Osteoblast (primary cell): ENCODE measurements around the gene ZNF76. TPM values are rescaled to one million over a fixed set of nuclear protein-coding genes. Genes with fewer than 3 reads are reported as not detected.

Experiments used
- DNase-seq: peaks from one replicate; pipeline ENCODE4 v3.0.0; 2011; ENCODE audit warnings: low spot score, mixed read lengths; ENCODE audit not compliant: insufficient read length; ENCODE audit errors: missing footprints
- H2AFZ ChIP-seq: 2 replicates; pipeline ENCODE4 v1.6.0; 2011; ENCODE audit warnings: mild to moderate bottlenecking, low read length
- H3K27ac ChIP-seq: 2 replicates; pipeline ENCODE4 v1.5.1; 2011; ENCODE audit warnings: mild to moderate bottlenecking, low read depth, low read length, moderate library complexity
- H3K27me3 ChIP-seq: 2 replicates; pipeline ENCODE4 v1.6.0; 2012; ENCODE audit warnings: mild to moderate bottlenecking, control low read depth, inconsistent platforms, low read length, moderate library complexity; ENCODE audit not compliant: insufficient read depth
- H3K36me3 ChIP-seq: 2 replicates; pipeline ENCODE4 v1.5.1; 2011; ENCODE audit warnings: mild to moderate bottlenecking, low read length, control low read depth, moderate library complexity; ENCODE audit not compliant: insufficient read depth
- H3K4me1 ChIP-seq: 2 replicates; pipeline ENCODE4 v1.5.1; 2011; ENCODE audit warnings: mild to moderate bottlenecking, low read length, control low read depth, moderate library complexity; ENCODE audit not compliant: insufficient read depth
- H3K4me2 ChIP-seq: 2 replicates; pipeline ENCODE4 v1.6.0; 2011; ENCODE audit warnings: mild to moderate bottlenecking, low read length; ENCODE audit not compliant: insufficient read depth
- H3K4me3 ChIP-seq: fragments of 200-600 bp; sonication (generic); 3 replicates; pipeline ENCODE4 v1.5.1; 2012; ENCODE audit warnings: mild to moderate bottlenecking, low read length, inconsistent platforms; ENCODE audit not compliant: insufficient read depth
- H3K79me2 ChIP-seq: 2 replicates; pipeline ENCODE4 v1.6.0; 2012; ENCODE audit warnings: mild to moderate bottlenecking, low read length, control low read depth, inconsistent platforms; ENCODE audit not compliant: insufficient read depth
- H3K9me3 ChIP-seq: 2 replicates; pipeline ENCODE4 v1.5.1; 2011; ENCODE audit warnings: low read depth, low read length, control low read depth
- H4K20me1 ChIP-seq: 2 replicates; pipeline ENCODE4 v1.6.0; 2012; ENCODE audit warnings: mild to moderate bottlenecking, low read length, control low read depth; ENCODE audit not compliant: insufficient read depth
- total RNA-seq: library from RNA; depleted of rRNA; stranded (reverse); fragments of >200 nt; gene quantifications from 2 replicates; pipeline ENCODE4 v1.2.3, GENCODE V29; 2012
- TF ChIP-seq, protein P1 (sequence below): IDR thresholded peaks from 2 replicates; pipeline ENCODE4 v1.5.1; 2011; ENCODE audit warnings: mild to moderate bottlenecking, low read depth, low read length, moderate library complexity; ENCODE audit errors: extremely low read depth

Gene ZNF76
- total RNA-seq, 1 donor: 19.9 TPM

DNA sequence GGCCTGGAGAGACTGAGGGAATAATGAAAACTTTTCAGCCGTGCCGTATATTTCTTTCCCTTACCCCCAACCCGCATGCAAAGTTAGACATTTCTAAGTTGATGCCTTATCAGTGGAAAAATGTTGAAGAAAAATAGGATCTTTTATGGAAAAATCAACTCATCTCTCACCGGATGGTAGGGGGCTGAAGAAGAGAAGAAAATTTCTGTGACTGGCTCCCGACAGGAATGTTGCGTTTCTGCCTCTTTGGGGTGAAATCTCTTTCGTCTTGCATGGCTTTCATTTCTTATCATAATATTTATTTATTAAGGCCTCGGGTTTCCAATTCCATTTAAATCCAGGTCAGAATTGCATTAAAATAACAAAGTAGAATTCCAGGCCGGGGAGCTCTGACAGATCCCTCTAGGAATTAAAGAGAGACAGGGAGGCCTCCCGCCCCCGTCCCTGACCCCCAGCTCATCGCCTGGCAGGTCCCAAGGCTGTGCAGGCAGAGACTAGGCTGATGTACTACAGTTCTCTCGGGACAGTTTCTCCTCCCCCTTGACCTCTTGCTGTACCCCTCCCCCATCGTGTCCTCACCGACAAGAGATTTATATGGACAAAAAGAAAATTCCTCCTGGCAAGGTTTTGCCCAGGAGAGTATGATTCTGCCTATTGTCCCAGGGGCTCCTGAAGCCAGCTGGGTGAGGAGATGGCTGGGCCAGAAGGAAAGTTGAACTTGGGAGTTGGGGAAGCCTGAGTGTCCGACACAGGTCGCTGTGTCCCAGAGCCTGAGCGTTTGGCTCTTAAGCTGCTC is 44.5 kb upstream of the ZNF76 start:
- no peaks in the 10 kb centered on the region for H3K9me3 ChIP-seq
- TF ChIP-seq, protein P1, sequence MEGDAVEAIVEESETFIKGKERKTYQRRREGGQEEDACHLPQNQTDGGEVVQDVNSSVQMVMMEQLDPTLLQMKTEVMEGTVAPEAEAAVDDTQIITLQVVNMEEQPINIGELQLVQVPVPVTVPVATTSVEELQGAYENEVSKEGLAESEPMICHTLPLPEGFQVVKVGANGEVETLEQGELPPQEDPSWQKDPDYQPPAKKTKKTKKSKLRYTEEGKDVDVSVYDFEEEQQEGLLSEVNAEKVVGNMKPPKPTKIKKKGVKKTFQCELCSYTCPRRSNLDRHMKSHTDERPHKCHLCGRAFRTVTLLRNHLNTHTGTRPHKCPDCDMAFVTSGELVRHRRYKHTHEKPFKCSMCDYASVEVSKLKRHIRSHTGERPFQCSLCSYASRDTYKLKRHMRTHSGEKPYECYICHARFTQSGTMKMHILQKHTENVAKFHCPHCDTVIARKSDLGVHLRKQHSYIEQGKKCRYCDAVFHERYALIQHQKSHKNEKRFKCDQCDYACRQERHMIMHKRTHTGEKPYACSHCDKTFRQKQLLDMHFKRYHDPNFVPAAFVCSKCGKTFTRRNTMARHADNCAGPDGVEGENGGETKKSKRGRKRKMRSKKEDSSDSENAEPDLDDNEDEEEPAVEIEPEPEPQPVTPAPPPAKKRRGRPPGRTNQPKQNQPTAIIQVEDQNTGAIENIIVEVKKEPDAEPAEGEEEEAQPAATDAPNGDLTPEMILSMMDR: no peak
- DNase-seq: peak; percentile 95
- peak overlapping the region; percentile 83 for H3K4me3 ChIP-seq
- peaks cover 38% of the 10 kb centered on the region for H4K20me1 ChIP-seq
- peak overlapping the region; percentile 82 for H3K4me2 ChIP-seq
- peaks cover 29% of the 10 kb centered on the region for H3K36me3 ChIP-seq
- H3K27me3 ChIP-seq: no peaks in the 10 kb centered on the region
- H2AFZ ChIP-seq: no peak overlapping the region
- peaks cover 76% of the 10 kb centered on the region for H3K79me2 ChIP-seq
- H3K4me1 ChIP-seq: peaks cover 55% of the 10 kb centered on the region
- peak overlapping the region; percentile 54 for H3K27ac ChIP-seq

DNA sequence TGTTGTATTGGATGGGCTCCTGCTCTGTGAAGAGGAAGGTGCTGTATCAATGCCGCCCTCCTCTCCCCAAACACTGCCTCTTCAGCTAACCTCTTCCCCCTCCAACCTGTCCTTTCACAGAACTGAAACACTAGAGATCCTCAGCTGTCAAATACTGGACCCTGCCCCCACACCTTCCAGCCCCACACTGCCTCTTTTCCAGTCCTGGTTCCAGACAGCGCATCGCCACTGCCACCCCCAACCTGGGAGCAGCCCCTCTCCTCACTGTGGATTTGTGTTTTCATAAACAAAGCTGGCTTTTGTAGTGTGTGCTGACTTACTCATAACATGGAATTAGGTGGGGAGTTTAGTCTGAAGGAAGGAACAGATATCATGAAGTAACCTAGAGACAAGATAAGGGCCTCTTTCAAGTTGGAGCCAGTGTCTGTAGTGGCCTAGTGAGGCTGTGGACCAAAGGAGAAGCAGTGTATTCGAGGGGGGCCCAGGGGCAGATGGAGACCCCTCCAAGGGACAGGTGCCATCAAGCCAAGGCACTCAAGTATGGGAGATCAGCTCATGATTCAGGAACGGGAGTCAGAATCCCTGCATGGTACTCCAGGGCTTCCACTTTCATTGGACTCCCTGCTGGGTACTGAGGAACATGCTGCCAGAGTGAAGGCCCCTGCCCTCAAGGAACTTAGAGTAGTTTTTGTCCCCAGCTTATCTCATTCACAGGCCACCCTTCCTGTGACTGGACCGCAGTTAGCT is 43.7 kb upstream of the ZNF76 start:
- H3K79me2 ChIP-seq: peaks cover 83% of the 10 kb centered on the region
- H3K36me3 ChIP-seq: peaks cover 36% of the 10 kb centered on the region
- no peaks in the 10 kb centered on the region for H3K27me3 ChIP-seq
- peaks cover 46% of the 10 kb centered on the region for H4K20me1 ChIP-seq
- peak overlapping the region; percentile 82 for H3K4me2 ChIP-seq
- H2AFZ ChIP-seq: no peak overlapping the region
- TF ChIP-seq, protein P1: no peak
- peak overlapping the region; percentile 14 for H3K27ac ChIP-seq
- peaks cover 57% of the 10 kb centered on the region for H3K4me1 ChIP-seq
- no peaks in the 10 kb centered on the region for H3K9me3 ChIP-seq
- peak; percentile 90 for DNase-seq
- H3K4me3 ChIP-seq: peak overlapping the region; percentile 83

DNA sequence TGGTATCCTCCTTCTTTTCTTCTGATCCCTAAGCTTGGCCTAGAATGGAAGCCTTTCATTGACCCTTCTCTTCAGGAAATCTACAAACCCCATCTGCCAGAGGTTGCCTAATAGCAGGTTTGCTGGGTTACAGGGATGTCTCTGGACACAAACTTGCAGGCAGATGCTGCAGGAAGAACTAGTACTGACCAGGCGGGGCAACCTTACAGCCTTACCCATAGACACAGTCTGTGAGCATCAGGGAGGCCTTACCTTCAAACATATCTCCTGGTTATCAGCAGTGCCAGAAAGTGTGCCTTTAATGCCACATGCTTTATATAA is 43.2 kb upstream of the ZNF76 start:
- H3K4me3 ChIP-seq: peak overlapping the region; percentile 83
- no peaks in the 10 kb centered on the region for H3K9me3 ChIP-seq
- peak overlapping the region; percentile 82 for H3K4me2 ChIP-seq
- H3K27me3 ChIP-seq: no peaks in the 10 kb centered on the region
- peaks cover 58% of the 10 kb centered on the region for H3K4me1 ChIP-seq
- peak; percentile 83 for DNase-seq
- peaks cover 51% of the 10 kb centered on the region for H4K20me1 ChIP-seq
- peak overlapping the region; percentile 4 for H3K27ac ChIP-seq
- peaks cover 89% of the 10 kb centered on the region for H3K79me2 ChIP-seq
- TF ChIP-seq, protein P1: no peak
- H2AFZ ChIP-seq: no peak overlapping the region
- peaks cover 41% of the 10 kb centered on the region for H3K36me3 ChIP-seq
